GM18502 (cell line): Measurements from ENCODE around the gene ACOT12.
"Not testable (repeated sequence)": the region's sequence is repeated elsewhere in the genome, so short reads cannot be mapped to it uniquely, and the experiment has no call there.

Experiments
- ATAC-seq: cut with Tn5 transposase; IDR thresholded peaks from one replicate; pipeline ENCODE4 v1.9.1; 2021; ENCODE audit warnings: mild to moderate bottlenecking; ENCODE audit not compliant: unreplicated experiment, poor library complexity

ACOT12 gene

DNA sequence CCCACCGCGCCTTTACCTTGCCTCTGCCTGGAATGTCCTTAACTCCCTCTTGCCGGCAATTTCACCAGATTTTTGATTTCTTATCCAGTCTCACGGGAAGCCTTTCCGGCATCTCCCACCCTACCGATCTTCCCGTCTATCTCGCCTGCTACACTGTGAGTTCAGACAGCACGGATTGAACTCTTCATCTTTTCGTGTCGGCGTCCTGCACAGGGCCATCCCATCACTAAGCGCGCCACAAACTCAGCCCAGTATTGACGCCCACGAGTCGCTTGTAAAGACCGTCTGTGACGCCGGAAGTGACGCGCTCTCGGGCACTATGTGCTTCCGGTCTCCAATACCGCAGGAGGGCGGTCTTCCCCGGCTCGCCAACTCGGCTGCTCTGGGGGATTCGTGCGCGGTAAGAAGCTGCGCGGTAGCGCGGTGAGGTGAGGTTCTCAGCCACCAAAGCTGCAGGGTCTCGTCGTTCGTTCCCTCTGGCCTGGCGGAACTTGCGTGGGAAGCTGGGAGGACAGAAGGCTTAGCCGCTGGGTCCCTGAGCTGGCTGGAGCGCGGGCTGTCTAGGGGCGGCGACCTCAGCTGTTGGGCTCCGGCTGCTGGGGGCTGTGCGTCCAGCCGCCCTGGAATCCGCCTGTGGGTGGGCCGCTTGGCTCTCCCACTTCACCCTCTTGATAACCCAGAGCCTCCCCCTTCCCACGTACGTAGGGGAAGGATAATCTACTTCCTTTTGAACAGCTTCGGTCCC, 92.5 kb downstream of the ACOT12 start, which contains the start of gene ZCCHC9:
ZCCHC9 (plus strand) TSS at position 317 of the 745 bp plus-strand sequence. CDS start 3,171 bp downstream, outside the sequence.
- ATAC-seq = peak; percentile 97

DNA sequence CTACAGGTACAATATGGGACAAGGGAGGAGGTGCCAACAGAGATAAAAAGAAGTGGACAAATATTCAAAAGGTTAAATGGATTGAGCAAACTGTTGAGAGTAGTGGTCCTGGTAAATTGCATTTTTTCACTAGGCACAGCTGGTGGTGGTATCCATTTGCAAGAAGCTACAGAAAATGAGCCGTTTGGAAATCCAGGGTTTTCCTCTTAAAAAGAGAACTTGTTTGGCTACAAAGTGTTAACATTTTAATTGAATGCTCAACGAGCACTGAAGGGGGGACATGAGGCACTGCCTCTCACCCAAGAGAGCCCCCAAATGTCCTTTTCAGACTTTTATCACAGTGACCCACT, 93.0 kb downstream of the ACOT12 start:
- ATAC-seq = no peak

DNA sequence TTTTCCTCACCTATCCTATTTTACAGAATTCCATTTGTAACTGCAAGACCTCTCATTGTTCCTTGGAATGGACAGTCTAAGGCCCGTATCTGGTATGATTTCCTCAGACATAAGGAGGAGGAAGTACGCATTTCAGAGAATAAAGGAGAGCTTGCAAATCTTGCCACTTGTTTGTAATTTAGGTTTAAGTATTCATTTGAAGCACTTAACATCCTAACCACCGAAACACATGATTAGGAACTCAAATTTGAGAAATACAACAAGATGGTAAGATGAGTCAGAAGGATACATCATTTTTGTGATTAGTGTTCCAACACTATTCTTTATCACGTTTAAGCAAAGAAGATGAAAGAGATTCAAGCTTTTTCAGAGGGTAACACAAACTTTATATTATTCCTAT, 96.4 kb downstream of the ACOT12 start:
- ATAC-seq = no peak

DNA sequence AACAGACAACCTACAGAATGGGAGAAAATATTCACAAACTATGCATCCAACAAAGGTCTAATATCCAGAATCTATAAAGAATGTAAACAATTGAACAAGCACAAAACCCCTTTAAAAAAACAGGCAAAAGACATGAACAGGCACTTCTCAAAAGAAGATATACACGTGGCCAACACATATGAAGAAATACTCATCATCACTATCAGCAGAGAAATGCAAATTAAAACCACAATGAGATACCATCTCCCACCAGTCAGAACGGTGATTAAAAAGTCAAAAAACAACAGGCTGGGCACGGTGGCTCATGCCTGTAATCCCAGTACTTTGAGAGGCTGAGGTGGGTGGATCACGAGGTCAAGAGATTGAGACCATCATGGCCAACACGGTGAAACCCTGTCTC, 99.9 kb downstream of the ACOT12 start:
- ATAC-seq = not testable (repeated sequence)

DNA sequence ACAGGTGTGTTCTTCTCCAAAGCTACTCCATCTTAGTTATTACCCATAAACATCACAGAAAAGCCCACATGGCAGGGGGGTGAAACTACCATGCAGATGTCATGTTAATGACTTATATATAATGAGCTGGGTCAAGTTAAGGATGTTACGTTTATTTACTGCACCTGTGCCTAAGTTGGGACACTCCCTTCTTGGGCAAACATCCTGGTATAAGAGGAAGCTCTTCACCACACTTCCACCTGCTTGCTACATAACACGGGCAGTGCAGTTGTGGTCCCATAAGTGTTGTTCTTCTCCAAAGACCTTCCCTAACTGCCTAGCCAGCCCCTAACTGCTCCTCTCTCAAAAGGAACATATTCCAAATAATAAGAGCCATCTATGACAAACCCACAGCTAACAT, 101.8 kb downstream of the ACOT12 start:
- no peak for ATAC-seq

DNA sequence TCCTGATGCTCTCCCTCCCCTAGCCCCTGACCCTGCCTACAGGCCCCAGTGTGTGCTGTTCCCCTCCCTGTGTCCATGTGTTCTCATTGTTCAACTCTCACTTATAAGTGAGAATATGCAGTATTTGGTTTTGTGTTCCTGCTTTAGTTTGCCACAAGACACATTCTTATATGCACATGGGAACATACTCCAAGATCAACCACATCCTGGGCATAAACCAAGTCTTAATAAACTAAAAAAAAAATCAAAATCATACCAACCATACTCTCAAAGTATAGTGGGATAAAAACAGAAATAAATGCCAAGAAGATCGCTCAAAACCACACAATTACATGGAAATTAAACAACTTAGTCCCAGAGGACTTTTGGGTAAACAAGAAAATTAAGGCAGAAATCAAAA, 103.8 kb downstream of the ACOT12 start:
- ATAC-seq = no peak

- peak; percentile 70 for ATAC-seq
Measured at GRCh38 chr5:81288021-81288433, 105.9 kb downstream of the ACOT12 start.

DNA sequence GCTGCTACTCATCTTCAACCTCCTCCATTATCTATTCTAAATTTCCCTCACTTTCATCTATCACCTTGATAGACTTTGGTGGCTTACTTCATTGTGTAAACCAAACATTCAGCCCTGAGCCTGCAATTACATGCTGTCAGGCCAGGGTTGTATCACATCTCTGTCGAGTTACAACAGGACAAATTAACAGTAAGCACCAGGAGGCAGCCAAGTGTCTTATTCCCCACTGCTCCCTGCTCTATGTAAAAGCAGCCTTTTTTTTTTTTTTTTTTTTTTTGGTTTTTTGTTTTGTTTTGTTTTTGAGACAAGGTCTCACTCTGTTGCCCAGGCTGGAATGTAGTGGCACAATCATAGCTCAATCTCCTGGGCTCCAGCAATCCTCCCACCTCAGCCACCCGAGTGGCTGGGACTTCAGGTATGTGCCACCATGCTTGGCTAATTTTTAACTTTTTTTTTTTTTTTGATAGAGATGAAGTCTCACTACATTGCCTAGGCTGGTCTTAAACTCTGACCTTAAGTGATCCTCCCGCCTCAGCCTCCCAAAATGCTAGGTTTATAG, 107.8 kb downstream of the ACOT12 start:
- no peak for ATAC-seq

- no peak for ATAC-seq
Measured at GRCh38 chr5:81283976-81284375, 110.0 kb downstream of the ACOT12 start.
